Activated CD4-positive, alpha-beta T cell treated with anti-CD3 and anti-CD28 coated beads, Interleukin-2, amount 50 U/mL, for 4 hours (primary cell): ENCODE measurements around the gene ACOT11.

Source experiments
- DNase-seq, 2 experiments: peaks; one replicate each; pipeline ENCODE4 v3.0.0-alpha.2; 2020

ACOT11 gene

DNA sequence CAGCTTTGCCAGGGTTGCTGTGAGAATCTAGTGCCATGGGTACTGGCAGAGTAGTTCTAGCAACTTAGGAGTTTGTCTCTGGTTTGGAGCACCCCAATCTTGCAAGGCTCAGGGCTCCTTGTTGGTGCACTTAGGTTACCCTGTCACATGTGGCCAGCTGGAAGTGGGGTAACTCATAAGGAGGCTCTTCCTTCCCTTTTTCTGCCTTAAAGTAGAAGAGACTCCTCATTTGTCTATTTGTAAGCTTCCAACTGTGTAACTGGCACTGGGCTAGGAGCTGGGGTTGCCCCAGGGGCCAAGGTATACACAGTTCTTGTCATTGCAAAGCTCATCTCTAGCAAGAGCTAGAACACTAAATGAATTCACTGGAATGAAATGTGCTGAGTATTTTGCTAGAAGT, 104.1 kb downstream of the ACOT11 start:
- DNase-seq: no peak

DNA sequence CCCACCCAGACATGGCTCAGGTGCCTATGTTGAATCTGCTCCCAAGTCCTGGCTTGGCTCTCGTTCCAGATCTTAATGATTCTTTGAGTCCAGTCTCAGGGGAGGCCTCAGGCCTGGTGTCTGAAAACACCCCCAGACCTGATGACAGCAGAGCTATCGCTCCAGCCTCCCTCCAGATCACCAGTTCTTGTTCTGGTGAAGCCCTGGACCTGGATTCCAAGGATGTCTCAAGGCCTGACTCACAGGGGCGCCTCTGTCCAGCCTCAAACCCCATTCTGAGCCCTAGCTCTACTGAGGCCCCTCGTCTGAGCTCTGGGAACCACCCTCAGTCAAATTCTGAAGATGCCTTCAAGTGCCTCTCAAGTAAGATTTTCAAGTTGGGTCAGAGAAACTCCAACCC, 105.0 kb downstream of the ACOT11 start:
- no peak for DNase-seq

DNA sequence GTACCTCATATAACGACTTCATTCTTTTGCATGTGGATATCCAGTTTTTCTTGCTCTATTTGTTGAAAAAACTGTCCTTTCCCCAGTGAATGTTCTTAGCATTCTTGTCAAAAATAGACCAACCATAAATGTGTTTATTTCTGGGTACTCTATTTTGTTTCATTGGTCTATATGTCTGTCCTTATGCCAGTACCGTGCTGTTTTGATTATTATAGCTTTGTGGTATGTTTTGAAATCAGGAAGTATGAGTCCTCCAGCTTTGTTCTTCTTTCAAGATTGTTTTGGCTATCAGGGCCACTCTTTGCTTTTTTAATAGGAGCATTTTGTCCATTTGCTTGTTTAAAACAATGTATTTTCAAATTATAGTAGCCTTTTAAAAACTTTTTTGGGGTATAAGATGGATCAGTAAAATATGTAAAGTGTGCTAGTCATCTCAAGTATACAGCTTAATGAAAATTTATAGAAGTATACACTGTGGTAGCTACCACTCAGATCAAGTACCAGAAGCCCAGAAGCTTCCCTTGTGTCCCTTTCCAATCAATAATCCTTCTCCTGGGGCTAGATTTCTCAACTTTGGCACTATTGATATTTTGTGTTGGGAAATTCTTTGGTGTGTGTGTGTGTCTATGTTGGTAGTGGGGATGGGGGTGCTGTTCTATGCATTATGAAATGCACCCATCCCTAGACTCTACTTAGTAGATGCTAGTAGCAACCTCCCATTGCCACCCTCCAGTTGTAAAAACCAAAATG, 110.3 kb downstream of the ACOT11 start:
- no peak for DNase-seq
